Duodenal mucosa (tissue), 2 donors: ENCODE results near the gene ADI1.

Experiments
- H3K27ac ChIP-seq: one replicate; pipeline ENCODE4 v1.7.0; 2013; ENCODE audit warnings: low read depth, low read length
- H3K27me3 ChIP-seq, 2 donors: one replicate each; pipeline ENCODE4 v1.7.0; 2013; ENCODE audit warnings: low read length in 2 of 2, control low read depth in 1 of 2; ENCODE audit not compliant: insufficient read depth in 2 of 2, control insufficient read depth in 1 of 2
- H3K36me3 ChIP-seq, 2 donors: one replicate each; pipeline ENCODE4 v1.7.0; 2013; ENCODE audit warnings: low read length in 2 of 2, control low read depth in 1 of 2; ENCODE audit not compliant: insufficient read depth in 2 of 2, control insufficient read depth in 1 of 2
- H3K4me1 ChIP-seq, 2 donors: one replicate each; pipeline ENCODE4 v1.7.0; 2013; ENCODE audit warnings: low read length in 2 of 2, control low read depth in 1 of 2; ENCODE audit not compliant: insufficient read depth in 2 of 2, control insufficient read depth in 1 of 2
- H3K4me3 ChIP-seq, 2 donors: one replicate each; pipeline ENCODE4 v1.7.0; 2013; ENCODE audit warnings: low read length in 2 of 2, low read depth in 1 of 2
- H3K9ac ChIP-seq, 2 donors: one replicate each; pipeline ENCODE4 v1.7.0; 2013; ENCODE audit warnings: low read length in 2 of 2, low read depth in 1 of 2
- H3K9me3 ChIP-seq, 2 donors: one replicate each; pipeline ENCODE4 v1.7.0; 2013; ENCODE audit warnings: low read length in 2 of 2, control low read depth in 1 of 2; ENCODE audit not compliant: control insufficient read depth in 1 of 2

ADI1 gene

DNA sequence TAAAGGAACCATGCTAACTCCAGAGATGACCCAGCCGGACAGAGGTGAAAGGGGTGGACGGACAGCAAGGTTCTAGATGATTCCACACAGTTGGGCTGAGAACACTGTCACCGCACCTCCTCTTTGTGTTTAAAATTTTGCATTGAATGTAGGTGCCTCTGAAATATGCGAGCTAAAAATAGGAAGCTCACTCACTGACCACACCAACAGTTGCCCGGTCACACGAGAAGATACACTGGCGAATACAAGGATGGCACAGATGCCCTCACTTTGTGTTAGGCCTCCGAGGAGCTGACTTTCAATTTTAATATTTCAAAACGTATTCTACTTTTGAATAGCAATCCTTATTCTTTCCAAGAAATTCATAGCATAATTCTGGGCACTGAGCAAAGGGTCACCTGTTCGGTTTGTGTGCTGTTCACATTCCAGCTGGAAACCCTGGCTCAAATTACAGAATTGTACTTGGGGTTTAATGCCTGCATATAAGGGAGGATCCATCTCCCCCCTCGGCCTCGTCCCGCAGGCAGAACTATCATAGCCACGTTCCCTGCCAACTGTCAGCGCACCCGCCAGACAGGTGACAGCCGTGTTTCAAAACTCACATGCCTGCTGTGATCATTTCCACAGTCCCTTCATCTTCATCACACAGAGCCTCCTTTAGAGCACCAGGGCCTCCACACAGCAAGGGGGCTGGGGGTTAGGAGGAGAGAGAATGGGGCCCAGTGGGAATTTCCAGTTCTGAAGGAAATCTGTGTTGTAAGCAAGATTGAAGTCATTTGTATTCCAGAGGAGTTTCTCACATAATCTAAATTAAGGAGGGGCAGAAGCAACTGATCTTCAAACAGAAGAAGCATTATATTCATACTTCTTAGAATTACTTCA lies 48.2 kb downstream of the ADI1 start:
- no peaks in the 10 kb centered on the region for H3K4me1 ChIP-seq
- no peak overlapping the region for H3K9ac ChIP-seq
- no peaks in the 10 kb centered on the region for H3K27me3 ChIP-seq
- H3K27ac ChIP-seq = no peak overlapping the region
- peaks cover 36 to 77% of the 10 kb centered on the region in 2 donors for H3K36me3 ChIP-seq
- no peak overlapping the region for H3K4me3 ChIP-seq
- no peaks in the 10 kb centered on the region for H3K9me3 ChIP-seq

- no peak overlapping the region for H3K4me3 ChIP-seq
- no peaks in the 10 kb centered on the region for H3K27me3 ChIP-seq
- H3K27ac ChIP-seq = no peak overlapping the region
- H3K9me3 ChIP-seq = no peaks in the 10 kb centered on the region
- peaks cover 35 to 79% of the 10 kb centered on the region in 2 donors for H3K36me3 ChIP-seq
- no peaks in the 10 kb centered on the region for H3K4me1 ChIP-seq
- H3K9ac ChIP-seq = no peak overlapping the region
Measured at GRCh38 chr2:3470166-3470651, 49.1 kb downstream of the ADI1 start.

GRCh38 chr2:3469486-3469885 lies 49.8 kb downstream of the ADI1 start:
- Histone ChIP-seq H3K4me1 (no peaks in the 10 kb centered on the region), H3K27ac (no peak overlapping the region), H3K4me3 (no peak overlapping the region), H3K27me3 (no peaks in the 10 kb centered on the region), H3K36me3 (peaks cover 41 to 84% of the 10 kb centered on the region in 2 donors), H3K9me3 (no peaks in the 10 kb centered on the region), H3K9ac (no peak overlapping the region)

- no peak overlapping the region for H3K27ac ChIP-seq
- H3K36me3 ChIP-seq = peaks cover 47 to 86% of the 10 kb centered on the region in 2 donors
Measured at GRCh38 chr2:3468296-3468988, 50.9 kb downstream of the ADI1 start.

GRCh38 chr2:3467654-3468053 lies 51.7 kb downstream of the ADI1 start:
- Histone ChIP-seq H3K9me3 (no peaks in the 10 kb centered on the region), H3K4me1 (no peaks in the 10 kb centered on the region), H3K27ac (no peak overlapping the region), H3K36me3 (peaks cover 47 to 82% of the 10 kb centered on the region in 2 donors), H3K9ac (no peak overlapping the region), H3K27me3 (no peaks in the 10 kb centered on the region), H3K4me3 (no peak overlapping the region)

More at GRCh38 chr2:3468296-3468988, 50.9 kb downstream of the ADI1 start:
- Histone ChIP-seq H3K9ac (no peak overlapping the region), H3K27me3 (no peaks in the 10 kb centered on the region), H3K9me3 (no peaks in the 10 kb centered on the region), H3K4me3 (no peak overlapping the region), H3K4me1 (no peaks in the 10 kb centered on the region)

- peaks cover 0 to 1% of the 10 kb centered on the region in 2 donors for H3K4me1 ChIP-seq
- no peak overlapping the region for H3K4me3 ChIP-seq
- no peaks in the 10 kb centered on the region for H3K27me3 ChIP-seq
- H3K9me3 ChIP-seq = no peaks in the 10 kb centered on the region
- H3K36me3 ChIP-seq = peaks cover 47 to 75% of the 10 kb centered on the region in 2 donors
- no peak overlapping the region for H3K27ac ChIP-seq
- no peak overlapping the region for H3K9ac ChIP-seq
Measured at GRCh38 chr2:3466966-3467365, 52.4 kb downstream of the ADI1 start.

- H3K4me3 ChIP-seq = no peak overlapping the region
- H3K27me3 ChIP-seq = no peaks in the 10 kb centered on the region
- no peak overlapping the region for H3K27ac ChIP-seq
- peaks cover 47 to 70% of the 10 kb centered on the region in 2 donors for H3K36me3 ChIP-seq
- no peak overlapping the region for H3K9ac ChIP-seq
- H3K9me3 ChIP-seq = no peaks in the 10 kb centered on the region
- peaks cover 0 to 5% of the 10 kb centered on the region in 2 donors for H3K4me1 ChIP-seq
Measured at GRCh38 chr2:3466482-3466863, 52.9 kb downstream of the ADI1 start.

DNA sequence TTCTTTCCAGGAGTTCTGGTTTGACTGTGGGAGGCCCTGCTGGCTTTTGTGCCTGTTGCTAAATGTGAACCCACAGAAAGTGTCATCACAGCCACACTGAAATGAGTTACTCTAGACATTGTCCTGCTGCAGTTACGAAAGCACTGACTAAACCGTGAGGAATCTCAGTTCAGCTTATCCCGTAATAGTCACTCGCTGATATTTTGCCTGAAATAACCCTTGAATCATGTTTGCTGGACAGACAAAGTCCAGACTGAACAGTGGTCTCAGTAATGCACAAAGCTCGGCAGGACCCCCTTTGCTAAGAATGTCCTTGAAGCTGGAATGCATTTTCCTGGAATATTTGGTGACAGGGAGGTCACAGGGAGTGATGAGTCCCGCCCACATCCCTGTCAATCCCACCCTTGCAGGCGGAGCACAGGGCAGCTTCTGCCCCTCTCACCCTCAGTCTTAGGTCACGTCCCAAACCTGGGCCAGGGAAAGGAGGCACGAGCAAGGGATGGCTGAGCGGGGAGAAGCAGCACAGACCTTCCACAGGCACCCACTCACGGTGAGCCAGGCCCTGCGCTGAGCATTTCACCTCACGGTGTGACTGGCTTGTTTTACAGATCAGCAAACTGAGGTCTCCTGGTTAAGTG lies 53.4 kb downstream of the ADI1 start:
- no peak overlapping the region for H3K4me3 ChIP-seq
- H3K9ac ChIP-seq = no peak overlapping the region
- H3K9me3 ChIP-seq = no peaks in the 10 kb centered on the region
- H3K4me1 ChIP-seq = peaks cover 0 to 8% of the 10 kb centered on the region in 2 donors
- no peaks in the 10 kb centered on the region for H3K27me3 ChIP-seq
- no peak overlapping the region for H3K27ac ChIP-seq
- peaks cover 50 to 72% of the 10 kb centered on the region in 2 donors for H3K36me3 ChIP-seq

DNA sequence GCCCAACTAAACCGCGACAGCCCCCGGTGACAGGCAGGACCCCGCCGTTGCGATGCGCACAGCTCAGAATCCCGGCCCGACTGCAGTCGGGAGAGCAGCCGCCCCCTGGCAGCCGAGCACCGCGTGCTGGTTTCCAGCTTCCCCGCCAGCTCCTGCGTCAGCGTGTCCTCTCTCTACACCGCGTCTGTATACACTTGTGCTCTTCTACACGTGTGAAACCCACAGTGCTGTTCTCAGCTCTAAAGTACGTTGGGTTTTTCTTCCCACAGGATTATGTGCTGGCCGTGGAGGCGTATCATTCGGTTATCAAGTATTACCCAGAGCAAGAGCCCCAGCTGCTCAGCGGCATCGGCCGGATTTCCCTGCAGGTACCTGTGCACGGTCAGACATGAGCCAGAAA lies 54.0 kb downstream of the ADI1 start:
- H3K36me3 ChIP-seq = peaks cover 51 to 75% of the 10 kb centered on the region in 2 donors
- no peak overlapping the region for H3K9ac ChIP-seq
- no peaks in the 10 kb centered on the region for H3K9me3 ChIP-seq
- no peak overlapping the region for H3K4me3 ChIP-seq
- H3K4me1 ChIP-seq = peaks cover 0 to 11% of the 10 kb centered on the region in 2 donors
- H3K27me3 ChIP-seq = no peaks in the 10 kb centered on the region
- no peak overlapping the region for H3K27ac ChIP-seq
